Erythroblast (primary cell): ENCODE results near the gene MARK1.

Source experiments
- GATA1 ChIP-seq: IDR thresholded peaks from 2 replicates; pipeline ENCODE4 v1.6.1; 2011; ENCODE audit warnings: low read depth, mild to moderate bottlenecking, control low read depth, low read length, moderate library complexity
- POLR2A ChIP-seq: IDR thresholded peaks from 2 replicates; pipeline ENCODE4 v1.6.1; 2011; ENCODE audit warnings: mild to moderate bottlenecking, low read length

DNA sequence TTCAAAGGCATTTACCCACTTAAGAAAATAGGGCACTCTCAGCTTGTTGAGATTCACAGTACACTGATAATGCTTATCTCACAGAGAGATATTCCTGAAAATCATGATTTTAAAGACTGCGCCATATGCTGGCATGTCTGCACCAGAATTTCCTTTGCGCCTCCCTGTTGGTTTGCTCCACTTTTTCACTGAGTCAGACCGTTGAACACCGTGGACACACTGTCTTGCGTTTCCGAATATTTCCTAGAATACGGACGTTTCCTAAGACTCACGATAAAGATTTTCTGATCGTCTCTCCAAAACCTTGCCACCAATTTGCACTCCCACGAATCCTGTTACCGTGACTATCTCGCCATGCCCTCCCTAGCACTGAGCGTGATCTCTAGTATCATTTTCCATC lies 161.7 kb downstream of the MARK1 start:
- TF ChIP-seq POLR2A (no peak), GATA1 (no peak)
